GM19238 (cell line): ENCODE data around the gene MTF1.
"Not testable (repeated sequence)": the region's sequence is repeated elsewhere in the genome, so short reads cannot be mapped to it uniquely, and the experiment has no call there.

Experiments
- DNase-seq: peaks from one replicate; pipeline ENCODE4 v3.0.0; 2011; ENCODE audit warnings: low spot score; ENCODE audit not compliant: insufficient read length

MTF1 gene

DNA sequence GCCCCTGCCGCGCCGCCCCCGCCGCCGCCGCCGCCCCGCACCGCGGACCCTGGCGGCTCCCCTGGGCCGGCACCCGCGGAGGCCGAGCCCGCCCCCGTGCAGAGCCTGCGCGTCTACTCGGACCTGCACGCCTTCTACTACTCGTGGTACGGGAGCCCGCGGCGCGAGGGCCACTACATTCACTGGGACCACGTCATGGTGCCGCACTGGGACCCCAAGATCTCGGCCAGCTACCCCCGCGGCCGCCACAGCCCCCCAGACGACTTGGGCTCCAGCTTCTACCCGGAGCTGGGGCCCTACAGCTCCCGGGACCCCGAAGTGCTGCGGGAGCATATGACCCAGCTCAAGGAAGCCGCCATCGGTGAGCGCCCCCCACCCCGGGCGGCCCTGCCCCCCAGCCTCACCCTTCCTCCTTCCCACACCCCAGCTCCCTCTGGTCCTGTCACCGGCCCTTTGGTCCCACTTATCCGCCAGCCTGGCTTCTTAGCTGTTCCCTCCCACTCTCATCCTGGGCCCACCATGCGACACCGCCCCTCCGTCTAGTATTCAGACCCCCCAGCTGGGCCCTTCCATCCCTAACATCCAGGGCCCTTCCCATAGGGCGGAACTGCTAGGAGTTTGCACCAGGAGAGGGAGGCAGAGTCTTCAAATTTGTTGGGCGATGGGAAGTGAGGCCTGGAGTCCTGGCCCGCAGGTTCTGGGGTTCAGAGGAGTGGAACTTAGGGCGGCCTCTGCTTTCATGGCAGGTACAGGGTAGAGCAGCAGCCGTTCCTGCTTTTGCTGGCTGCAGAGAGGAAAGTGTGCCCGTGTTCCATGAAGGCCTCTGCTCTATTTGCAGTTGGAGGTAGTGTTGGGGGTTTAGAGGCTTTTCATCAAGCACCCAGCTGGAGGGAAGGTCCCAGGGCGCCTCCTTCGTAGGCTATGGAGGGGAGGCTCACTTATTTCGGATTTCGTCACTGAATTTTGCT lies 64.7 kb downstream of the MTF1 start:
- DNase-seq, result no peak

DNA sequence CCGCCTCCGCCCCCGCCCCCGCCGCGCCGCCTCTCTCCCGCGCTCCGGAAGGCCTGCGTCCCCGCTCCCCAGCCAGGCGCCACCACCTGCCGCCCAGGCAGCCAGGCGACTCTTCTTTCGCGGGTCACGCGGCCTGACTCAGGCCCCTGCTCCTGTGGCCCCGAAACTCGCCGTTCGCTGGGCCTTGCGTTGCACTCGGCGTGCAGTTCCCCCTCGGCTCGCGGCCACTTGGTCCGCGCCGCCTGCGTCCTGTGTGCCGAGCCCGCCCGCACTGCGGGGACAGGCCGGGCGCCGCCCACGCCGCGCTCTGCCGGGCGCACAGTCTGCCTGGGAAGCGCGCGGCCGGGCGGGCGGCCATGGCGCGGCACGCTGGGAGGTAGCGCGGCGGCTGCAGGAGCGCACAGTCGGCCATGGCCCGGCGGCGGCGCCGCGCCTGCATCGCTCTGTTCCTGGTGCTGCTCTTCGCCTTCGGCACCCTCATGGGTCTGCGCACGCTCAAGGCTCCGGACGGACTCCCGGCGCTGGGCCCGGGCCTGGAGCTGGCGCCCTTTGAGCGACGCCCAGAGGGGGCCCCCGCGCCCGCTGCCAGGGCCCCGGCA lies 65.5 kb downstream of the MTF1 start, which contains the start of gene MANEAL:
MANEAL (plus strand) TSS at position 75 of the 599 bp plus-strand sequence; CDS start at position 411, 336 bp downstream.
- DNase-seq, result peak; percentile 73

DNA sequence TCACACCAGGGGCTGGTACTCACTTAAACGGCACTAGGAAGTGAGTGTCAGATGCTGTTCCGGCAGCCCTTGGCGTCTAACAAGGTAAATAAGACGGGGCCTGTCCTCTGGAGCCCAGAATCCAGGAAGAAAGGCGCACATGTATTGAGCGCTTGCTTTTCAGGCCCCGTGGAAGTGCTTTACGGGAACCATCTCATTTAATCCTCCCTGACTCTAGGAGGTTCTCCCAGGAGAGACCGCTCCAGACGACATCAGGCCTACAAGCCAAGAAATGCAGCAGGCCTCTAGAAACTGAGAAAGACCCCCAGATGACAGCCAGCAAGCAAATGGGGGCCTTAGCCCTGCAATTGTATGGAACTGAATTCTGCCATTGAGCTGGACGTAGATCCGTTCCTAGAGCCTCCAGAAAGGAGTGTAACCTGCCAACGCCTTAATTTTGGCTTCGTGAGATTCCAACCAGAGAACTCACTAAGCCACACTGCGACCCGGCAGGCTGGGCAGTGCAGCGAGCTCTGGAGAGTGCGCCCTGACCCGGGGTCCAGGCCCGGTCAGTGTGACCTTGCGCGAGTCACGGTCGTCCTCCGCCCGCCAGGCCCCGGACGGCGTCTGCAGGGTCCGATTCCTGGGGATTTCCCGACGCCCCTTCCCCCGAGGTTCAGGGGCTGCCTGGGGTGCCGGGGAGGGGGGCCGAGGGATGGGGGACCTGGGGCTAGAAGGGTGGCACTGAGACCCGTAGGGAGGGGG lies 66.3 kb downstream of the MTF1 start:
- no peak for DNase-seq

DNA sequence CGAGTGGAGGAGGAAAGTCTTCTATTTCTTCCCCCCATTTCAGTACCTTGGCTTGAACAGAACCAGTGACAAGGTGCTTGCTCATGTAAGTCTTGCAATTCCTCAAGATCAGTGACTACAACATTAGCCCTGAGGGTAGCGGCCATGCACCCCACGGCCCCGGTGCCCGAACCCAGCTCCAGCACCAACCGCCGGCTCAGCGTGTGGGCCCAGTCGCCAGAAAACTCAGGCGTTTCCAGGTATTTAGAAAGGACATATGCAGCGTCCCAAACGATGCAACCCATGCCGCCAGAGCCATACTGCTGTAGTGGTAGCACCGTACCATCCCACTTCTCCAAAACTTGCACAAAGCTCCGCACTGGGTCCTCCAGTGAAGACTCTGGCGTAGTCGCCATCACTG lies 76.9 kb downstream of the MTF1 start:
- no peak for DNase-seq

DNA sequence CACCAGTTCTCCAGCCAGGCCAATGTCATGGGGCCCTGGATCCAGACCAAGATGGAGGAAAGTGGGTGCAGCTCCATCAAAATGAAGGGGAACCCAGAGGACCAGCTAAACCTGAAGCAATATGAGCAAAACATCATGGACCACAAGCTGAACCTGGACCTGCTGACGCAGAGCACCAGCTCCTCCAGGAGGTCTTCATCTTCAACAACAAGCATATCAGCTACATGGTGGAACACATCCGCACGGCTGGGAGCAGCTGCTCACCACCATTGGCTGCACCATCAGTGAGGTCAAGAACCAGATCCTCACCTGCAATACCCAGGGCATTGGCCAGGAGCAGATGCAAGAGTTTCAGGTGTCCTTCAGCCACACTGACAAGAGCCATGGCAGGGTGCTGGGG lies 80.7 kb downstream of the MTF1 start:
- no peak for DNase-seq

DNA sequence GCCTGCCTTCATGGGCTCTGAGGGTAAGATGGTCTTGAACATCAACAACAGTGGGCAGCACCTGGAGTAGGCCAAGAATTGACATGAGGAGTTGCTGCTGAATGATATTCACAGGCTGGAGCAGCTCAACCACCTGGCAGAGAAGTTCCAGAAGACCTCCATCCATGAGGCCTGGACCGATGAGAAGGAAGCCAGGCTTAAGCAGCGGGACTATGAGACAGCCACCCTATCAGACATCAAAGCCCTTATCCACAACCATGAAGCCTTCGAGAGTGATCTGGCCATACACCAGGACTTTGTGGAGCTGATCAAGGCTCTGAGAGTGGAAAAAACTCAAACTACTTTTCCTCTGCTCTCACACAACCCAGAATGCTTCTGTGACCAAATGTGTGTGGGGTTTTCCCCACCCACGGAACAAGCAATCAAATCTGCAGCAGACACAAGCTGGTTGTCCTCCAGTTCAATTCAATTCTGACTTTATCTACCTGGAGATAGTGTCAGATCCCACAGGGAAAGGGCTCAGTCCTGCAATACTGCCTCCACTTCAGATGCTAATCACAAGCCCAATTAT lies 82.4 kb downstream of the MTF1 start:
- no peak for DNase-seq

DNA sequence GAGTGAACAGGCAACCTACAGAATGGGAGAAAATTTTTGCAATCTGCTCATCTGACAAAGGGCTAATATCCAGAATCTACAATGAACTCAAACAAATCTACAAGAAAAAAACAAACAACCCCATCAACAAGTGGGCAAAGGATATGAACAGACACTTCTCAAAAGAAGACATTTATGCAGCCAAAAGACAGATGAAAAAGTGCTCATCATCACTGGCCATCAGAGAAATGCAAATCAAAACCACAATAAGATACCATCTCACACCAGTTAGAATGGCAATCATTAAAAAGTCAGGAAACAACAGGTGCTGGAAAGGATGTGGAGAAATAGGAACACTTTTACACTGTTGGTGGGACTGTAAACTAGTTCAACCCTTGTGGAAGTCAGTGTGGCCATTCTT lies 88.0 kb downstream of the MTF1 start:
- not testable (repeated sequence) for DNase-seq

DNA sequence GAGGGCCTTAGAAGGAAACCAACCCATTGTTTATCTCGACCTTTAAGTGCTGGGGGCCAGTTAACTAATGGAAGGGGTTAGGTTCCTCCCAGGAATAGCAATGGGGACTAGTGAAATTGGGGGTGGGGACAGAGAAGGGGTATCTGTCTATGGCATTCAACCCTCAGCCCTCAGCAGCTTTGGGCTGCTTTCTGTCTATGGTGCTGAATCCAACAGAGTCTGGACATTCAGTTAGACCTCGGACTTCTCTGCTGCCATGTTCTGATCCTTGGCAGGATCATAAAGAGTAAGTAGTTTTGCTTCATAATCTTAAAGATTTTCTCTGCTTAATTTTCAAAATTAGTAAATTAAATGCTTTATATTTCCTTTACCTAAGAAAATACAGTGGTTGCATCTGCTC lies 91.9 kb downstream of the MTF1 start:
- DNase-seq, result no peak

DNA sequence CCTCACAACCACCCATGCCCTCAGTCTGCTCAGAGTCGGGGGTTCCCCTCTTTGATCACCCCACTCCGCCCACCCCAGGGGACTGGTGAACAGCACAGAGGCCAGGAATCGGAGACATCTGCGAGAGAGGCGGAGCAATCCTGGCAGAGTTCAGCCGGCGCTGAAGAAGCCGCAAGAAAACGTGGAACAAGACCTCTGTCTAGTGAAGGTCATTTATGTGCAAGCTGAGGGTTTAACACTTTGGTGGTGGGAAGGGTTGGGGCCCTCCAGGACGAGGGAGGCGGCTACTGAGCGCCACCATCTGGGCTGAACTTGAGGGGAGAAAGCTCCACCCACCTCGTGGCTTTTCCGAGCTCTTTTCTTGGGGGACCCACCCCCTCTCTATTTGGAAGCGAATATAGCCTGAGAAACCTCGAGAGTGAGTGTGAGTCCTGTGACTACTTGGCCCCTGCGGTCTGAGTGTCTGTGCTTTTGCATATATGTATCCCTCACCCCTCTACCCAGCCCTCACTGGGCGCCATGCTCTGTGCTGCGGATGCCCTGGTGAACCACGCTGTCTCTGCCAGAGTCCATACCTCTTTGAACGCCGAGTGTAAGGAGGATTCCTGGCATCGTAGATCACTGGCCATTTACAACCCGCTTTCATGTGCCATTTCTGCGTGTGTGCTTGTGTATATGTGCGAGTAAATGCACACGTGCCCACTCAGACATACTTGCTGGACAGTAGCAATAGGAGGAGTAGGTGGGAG lies 93.3 kb downstream of the MTF1 start:
- no peak for DNase-seq

DNA sequence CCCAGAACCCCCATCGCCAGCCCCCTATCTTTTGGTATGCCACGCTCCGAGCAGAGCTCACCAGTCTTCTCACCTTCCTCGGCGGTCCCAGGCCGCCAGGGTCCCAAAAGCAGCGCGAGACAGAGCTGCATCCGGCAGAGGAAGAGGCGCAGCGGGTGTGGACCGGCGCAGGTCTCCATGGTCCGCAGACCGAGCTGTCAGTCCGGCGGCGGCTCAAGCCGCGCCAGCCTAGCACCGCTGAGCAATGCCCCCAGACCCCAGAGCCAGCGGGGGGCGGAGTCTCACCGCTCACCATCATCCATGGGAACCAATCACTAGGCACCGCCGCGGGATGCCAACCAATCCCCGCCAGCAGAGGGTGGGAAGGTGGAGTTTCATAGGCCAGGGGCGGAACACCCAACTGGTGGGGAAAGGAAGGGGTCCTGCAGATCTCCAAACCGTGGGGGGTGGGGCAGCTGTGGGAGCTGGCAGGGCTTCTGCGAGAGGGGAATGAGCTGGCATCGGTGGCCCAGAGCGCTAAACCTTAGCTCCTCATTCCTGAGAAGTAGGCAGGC lies 94.4 kb downstream of the MTF1 start, which contains the start of gene EPHA10:
EPHA10 (minus strand) TSS at position 233 of the 554 bp plus-strand sequence; CDS start at position 179, 54 bp downstream.
- no peak for DNase-seq

DNA sequence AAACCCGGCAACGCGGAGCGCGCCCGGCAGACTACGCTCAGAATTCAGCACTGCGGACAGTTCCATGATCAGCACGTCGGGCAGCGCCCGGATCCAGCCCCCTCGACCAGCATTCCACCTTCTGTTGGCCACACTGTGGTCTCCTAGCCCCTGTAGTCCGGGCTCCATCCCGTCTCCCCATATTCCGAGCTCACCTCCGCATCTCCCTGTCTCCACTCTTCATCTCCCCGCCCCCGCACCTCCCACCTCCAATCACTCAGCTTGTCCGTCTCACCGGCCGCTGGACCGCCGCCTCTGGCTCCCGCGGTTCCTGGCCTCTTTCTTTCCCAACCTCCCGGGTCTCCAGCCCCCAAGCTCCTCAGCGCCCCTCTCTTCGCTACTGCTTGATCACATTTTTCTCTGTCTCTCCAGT lies 95.0 kb downstream of the MTF1 start:
- DNase-seq, result peak; percentile 37

DNA sequence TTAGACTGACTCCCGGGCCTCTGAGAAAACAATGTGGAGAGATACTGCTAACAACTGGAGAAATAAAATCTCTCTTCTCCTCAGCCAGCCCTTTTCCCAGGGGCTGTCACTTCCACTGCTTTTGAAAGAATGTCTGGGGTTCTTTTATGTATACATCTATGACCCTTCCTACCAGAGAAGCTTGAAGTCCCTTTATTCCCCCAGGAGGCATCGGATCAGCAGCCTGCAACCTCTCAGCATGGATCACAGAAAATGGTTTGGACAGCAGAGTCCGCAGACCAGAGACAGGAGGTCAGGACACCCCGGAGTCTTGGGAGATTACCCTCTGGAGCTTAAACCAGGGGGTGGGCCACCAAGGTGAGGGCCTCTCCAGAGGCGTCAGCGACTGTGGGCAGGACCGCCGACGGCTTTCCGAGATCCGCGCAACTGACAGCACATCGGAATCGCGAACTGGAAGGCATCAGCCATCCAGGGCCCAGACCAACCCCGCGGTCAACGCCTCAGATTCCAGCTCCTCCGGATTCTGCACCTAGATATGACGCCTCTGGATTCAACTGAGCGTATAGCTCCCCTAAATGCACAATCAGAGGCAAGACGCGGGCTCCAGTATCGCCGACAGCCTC lies 95.5 kb downstream of the MTF1 start:
- DNase-seq, result no peak

DNA sequence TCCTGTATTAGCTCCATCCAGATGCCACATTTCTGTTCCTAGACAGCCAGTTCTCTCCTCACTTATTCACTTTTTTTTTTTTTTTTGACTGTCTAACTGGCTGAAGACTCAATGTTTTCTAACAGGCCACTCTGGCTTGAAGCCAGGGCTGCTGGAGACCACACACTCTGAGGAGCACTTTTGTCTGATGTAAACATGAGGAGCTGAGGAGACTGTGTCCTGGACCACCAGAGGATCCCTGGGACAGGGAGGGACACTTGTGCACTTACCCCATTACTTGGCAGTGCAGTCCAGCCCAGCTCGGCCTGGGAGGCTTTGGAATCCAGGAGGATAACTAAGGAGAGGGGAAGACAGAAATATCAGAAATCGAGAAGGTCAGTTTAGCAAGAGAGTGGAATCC lies 96.9 kb downstream of the MTF1 start:
- no peak for DNase-seq

DNA sequence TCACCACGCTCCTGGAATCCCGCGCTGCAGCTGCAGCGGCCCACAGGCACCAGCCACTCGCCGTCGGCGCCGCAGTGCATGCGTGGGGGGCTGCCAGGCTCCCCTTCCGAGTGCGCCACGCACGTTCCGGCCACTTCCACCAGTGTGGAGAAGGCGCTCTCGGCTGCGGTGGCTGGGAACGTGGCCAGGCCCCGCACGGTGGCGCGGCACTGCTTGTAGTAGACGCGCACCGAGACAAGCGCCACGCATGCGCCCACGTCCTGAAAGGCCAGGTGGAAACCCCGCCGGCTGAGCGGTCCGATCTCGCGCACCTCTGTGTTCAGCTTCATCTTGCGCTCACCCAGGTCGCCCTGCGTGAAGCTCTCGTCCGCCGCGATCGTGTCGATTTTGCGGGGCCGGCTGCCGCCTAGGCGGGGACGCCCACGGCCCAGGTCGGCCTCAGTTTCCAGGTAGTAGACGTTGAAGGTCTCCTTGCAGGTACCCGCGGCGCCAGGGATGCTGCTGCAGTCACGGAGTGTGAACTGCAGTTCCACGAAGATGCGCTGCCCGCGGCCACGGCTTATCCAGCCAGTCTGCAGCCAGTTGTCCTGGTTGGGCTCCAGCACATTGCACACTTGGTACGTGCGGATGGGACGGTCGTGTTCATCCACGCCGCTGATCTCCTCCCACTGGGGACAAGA lies 97.8 kb downstream of the MTF1 start:
- no peak for DNase-seq
